KOPT-K1 (cell line): ENCODE data around the gene NTF3.

Experiments
- H3K27ac ChIP-seq: fragments of 200-600 bp; sonication (generic); 2 replicates; pipeline ENCODE4 v1.5.1; 2016; ENCODE audit warnings: antibody characterized with exemption, mild to moderate bottlenecking, low read depth, low read length; ENCODE audit not compliant: poor library complexity, severe bottlenecking
- H3K36me3 ChIP-seq: fragments of 200-600 bp; sonication (generic); 2 replicates; pipeline ENCODE4 v1.5.1; 2017; ENCODE audit warnings: antibody characterized with exemption, mild to moderate bottlenecking, low read length, moderate library complexity; ENCODE audit not compliant: insufficient read depth
- H3K9me3 ChIP-seq: fragments of 200-600 bp; sonication (generic); 2 replicates; pipeline ENCODE4 v1.5.1; 2017; ENCODE audit warnings: antibody characterized with exemption, low read length, mild to moderate bottlenecking; ENCODE audit not compliant: insufficient read depth, poor library complexity, severe bottlenecking

Gene NTF3

GRCh38 chr12:5503774-5504173 is 71.9 kb downstream of the NTF3 start:
- no peaks in the 10 kb centered on the region for H3K36me3 ChIP-seq
- no peaks in the 10 kb centered on the region for H3K9me3 ChIP-seq
- H3K27ac ChIP-seq, result no peak overlapping the region

GRCh38 chr12:5505116-5505515 is 73.2 kb downstream of the NTF3 start:
- H3K27ac ChIP-seq, result no peak overlapping the region
- no peaks in the 10 kb centered on the region for H3K36me3 ChIP-seq
- H3K9me3 ChIP-seq, result no peaks in the 10 kb centered on the region

GRCh38 chr12:5505751-5506150 is 73.8 kb downstream of the NTF3 start:
- Histone ChIP-seq H3K9me3 (no peaks in the 10 kb centered on the region), H3K27ac (no peak overlapping the region), H3K36me3 (no peaks in the 10 kb centered on the region)

- no peak overlapping the region for H3K27ac ChIP-seq
- H3K36me3 ChIP-seq, result no peaks in the 10 kb centered on the region
- H3K9me3 ChIP-seq, result no peaks in the 10 kb centered on the region
These were observed 74.4 kb downstream of the NTF3 start for GRCh38 chr12:5506295-5506694.

GRCh38 chr12:5506821-5507231 is 74.9 kb downstream of the NTF3 start:
- Histone ChIP-seq H3K36me3 (no peaks in the 10 kb centered on the region), H3K27ac (no peak overlapping the region), H3K9me3 (no peaks in the 10 kb centered on the region)

- no peaks in the 10 kb centered on the region for H3K36me3 ChIP-seq
- no peak overlapping the region for H3K27ac ChIP-seq
- H3K9me3 ChIP-seq, result no peaks in the 10 kb centered on the region
These were observed 75.6 kb downstream of the NTF3 start for GRCh38 chr12:5507401-5507935.

GRCh38 chr12:5507944-5508343 is 76.0 kb downstream of the NTF3 start:
- H3K9me3 ChIP-seq, result no peaks in the 10 kb centered on the region

GRCh38 chr12:5509102-5509501 is 77.2 kb downstream of the NTF3 start:
- H3K9me3 ChIP-seq, result no peaks in the 10 kb centered on the region
- no peak overlapping the region for H3K27ac ChIP-seq
- no peaks in the 10 kb centered on the region for H3K36me3 ChIP-seq

More at GRCh38 chr12:5507944-5508343, 76.0 kb downstream of the NTF3 start:
- H3K27ac ChIP-seq, result no peak overlapping the region
- H3K36me3 ChIP-seq, result no peaks in the 10 kb centered on the region

GRCh38 chr12:5509557-5509956 is 77.6 kb downstream of the NTF3 start:
- Histone ChIP-seq H3K27ac (no peak overlapping the region), H3K36me3 (no peaks in the 10 kb centered on the region), H3K9me3 (no peaks in the 10 kb centered on the region)

- no peak overlapping the region for H3K27ac ChIP-seq
- H3K36me3 ChIP-seq, result no peaks in the 10 kb centered on the region
- no peaks in the 10 kb centered on the region for H3K9me3 ChIP-seq
These were observed 78.4 kb downstream of the NTF3 start for GRCh38 chr12:5510251-5510805.

GRCh38 chr12:5511256-5511643 is 79.3 kb downstream of the NTF3 start:
- H3K36me3 ChIP-seq, result no peaks in the 10 kb centered on the region
- no peaks in the 10 kb centered on the region for H3K9me3 ChIP-seq
- H3K27ac ChIP-seq, result no peak overlapping the region

- Histone ChIP-seq H3K36me3 (no peaks in the 10 kb centered on the region), H3K9me3 (no peaks in the 10 kb centered on the region), H3K27ac (no peak overlapping the region)
These were observed 80.0 kb downstream of the NTF3 start for GRCh38 chr12:5511644-5512600.

GRCh38 chr12:5512601-5512970 is 80.7 kb downstream of the NTF3 start:
- no peaks in the 10 kb centered on the region for H3K36me3 ChIP-seq
- H3K9me3 ChIP-seq, result no peaks in the 10 kb centered on the region
- H3K27ac ChIP-seq, result no peak overlapping the region

- Histone ChIP-seq H3K9me3 (no peaks in the 10 kb centered on the region), H3K27ac (no peak overlapping the region), H3K36me3 (no peaks in the 10 kb centered on the region)
These were observed 81.5 kb downstream of the NTF3 start for GRCh38 chr12:5513406-5513805.

- Histone ChIP-seq H3K9me3 (no peaks in the 10 kb centered on the region), H3K27ac (no peak overlapping the region), H3K36me3 (no peaks in the 10 kb centered on the region)
These were observed 82.1 kb downstream of the NTF3 start for GRCh38 chr12:5514016-5514415.
